ENCODE measurements around the gene CRMP1. TPM values are rescaled to one million over a fixed set of nuclear protein-coding genes. Genes with fewer than 3 reads are reported as not detected.

The CRMP1 gene
- total RNA-seq, result 0.50 TPM in 1 of 2 replicates, not detected in the other

GRCh38 chr4:5893004-5893580 lies at the start of gene CRMP1:
TSS of gene CRMP1 (minus strand) at chr4:5893086. CDS start at chr4:5892969, 117 bp downstream.

Other genes starting within 250 kb of the CRMP1 start
- gene EVC2, start 184.5 kb downstream of the CRMP1 start, total RNA-seq, result 12.7 and 16.0 TPM in 2 replicates
- gene EVC, start 181.9 kb downstream of the CRMP1 start, total RNA-seq, result 48.4 and 100 TPM in 2 replicates
- gene C4orf50, start 125.3 kb upstream of the CRMP1 start, total RNA-seq, result under 0.01 TPM in 1 of 2 replicates, not detected in the other